Activated CD8-positive, alpha-beta T cell treated with anti-CD3 and anti-CD28 coated beads for 36 hours (primary cell): ENCODE results near the gene TMEM169. TPM values are rescaled to one million over a fixed set of nuclear protein-coding genes. Genes with fewer than 3 reads are reported as not detected.

Source experiments
- ATAC-seq: fragments of 200-7000 bp; cut with Tn5 transposase; one replicate; pipeline ENCODE4 v1.10.0; 2021; ENCODE audit warnings: mild to moderate bottlenecking, moderate library complexity
- CTCF ChIA-PET: fragments of 350-600 bp; sonication (Branson Sonifier 250); formaldehyde crosslinking; loops from one replicate; lab custom pipeline; 2021; ENCODE audit warnings: antibody characterized with exemption; lab: Charles Lee
- POLR2A ChIA-PET: fragments of 350-600 bp; sonication (Branson Sonifier 250); formaldehyde crosslinking; loops from one replicate; lab custom pipeline; 2021; ENCODE audit warnings: antibody characterized with exemption; lab: Charles Lee
- DNase-seq: peaks from one replicate; pipeline ENCODE4 v3.0.0-alpha.2; 2020
- H3K27ac Mint-ChIP-seq: one replicate; pipeline ENCODE4 v1.8.0; 2021; ENCODE audit warnings: mild to moderate bottlenecking, mixed read lengths
- H3K27me3 Mint-ChIP-seq: one replicate; pipeline ENCODE4 v1.8.0; 2021; ENCODE audit warnings: mixed read lengths
- H3K36me3 Mint-ChIP-seq: one replicate; pipeline ENCODE4 v1.8.0; 2021; ENCODE audit warnings: low read depth, mixed read lengths
- H3K4me1 Mint-ChIP-seq: one replicate; pipeline ENCODE4 v1.8.0; 2021; ENCODE audit warnings: low read depth, mixed read lengths
- H3K4me3 Mint-ChIP-seq: one replicate; pipeline ENCODE4 v1.8.0; 2021; ENCODE audit warnings: mild to moderate bottlenecking, moderate library complexity, mixed read lengths
- H3K9me3 Mint-ChIP-seq: one replicate; pipeline ENCODE4 v1.8.0; 2021; ENCODE audit warnings: mixed read lengths
- CTCF ChIP-seq: fragments of 200-600 bp; IDR thresholded peaks from one replicate; pipeline ENCODE4 v1.8.0; 2022; ENCODE audit warnings: antibody characterized with exemption, mild to moderate bottlenecking
- intact Hi-C: fragments of 100-400 bp; cut with micrococcal nuclease; formaldehyde crosslinking; loops from one replicate; pipeline ENCODE4 v1.10.0; 2022
- total RNA-seq, 2 experiments: library from RNA; stranded (reverse); gene quantifications; one replicate each; pipeline ENCODE4 v1.2.3, GENCODE V29; 2021

Gene TMEM169
- total RNA-seq, 2 experiments from 2014 or later, result 0.76 to 0.83 TPM

DNA sequence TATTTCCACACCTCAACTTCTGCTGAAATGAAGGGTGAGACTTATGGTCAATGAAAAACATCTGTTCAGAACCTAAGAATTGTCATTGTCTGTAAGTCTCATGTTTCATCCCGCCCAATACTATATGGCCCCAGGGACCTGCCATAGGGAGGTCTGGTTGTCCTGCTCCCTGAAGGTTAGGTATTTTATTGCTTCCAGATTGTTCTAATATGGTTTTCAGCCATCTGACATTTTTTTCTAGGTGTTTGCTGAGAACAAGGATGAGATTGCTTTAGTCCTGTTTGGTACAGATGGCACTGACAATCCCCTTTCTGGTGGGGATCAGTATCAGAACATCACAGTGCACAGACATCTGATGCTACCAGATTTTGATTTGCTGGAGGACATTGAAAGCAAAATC, 34.7 kb downstream of the TMEM169 start:
- no peak for DNase-seq
- no peaks in the 10 kb centered on the region for H3K27me3 Mint-ChIP-seq
- peaks cover 94% of the 10 kb centered on the region for H3K4me1 Mint-ChIP-seq
- CTCF ChIA-PET, result no interaction called here
- H3K36me3 Mint-ChIP-seq, result peaks cover 90% of the 10 kb centered on the region
- no peak for TF ChIP-seq CTCF
- intact Hi-C loops, result loop anchor here (10.0 kb wide), 2 partner anchors 298 to 378 kb away; partner anchors contain the start of genes RPL37A and SMARCAL1
- peak overlapping the region; percentile 96 for H3K27ac Mint-ChIP-seq
- no peak for ATAC-seq
- POLR2A ChIA-PET, result no interaction called here
- peak overlapping the region; percentile 26 for H3K4me3 Mint-ChIP-seq
- no peaks in the 10 kb centered on the region for H3K9me3 Mint-ChIP-seq

DNA sequence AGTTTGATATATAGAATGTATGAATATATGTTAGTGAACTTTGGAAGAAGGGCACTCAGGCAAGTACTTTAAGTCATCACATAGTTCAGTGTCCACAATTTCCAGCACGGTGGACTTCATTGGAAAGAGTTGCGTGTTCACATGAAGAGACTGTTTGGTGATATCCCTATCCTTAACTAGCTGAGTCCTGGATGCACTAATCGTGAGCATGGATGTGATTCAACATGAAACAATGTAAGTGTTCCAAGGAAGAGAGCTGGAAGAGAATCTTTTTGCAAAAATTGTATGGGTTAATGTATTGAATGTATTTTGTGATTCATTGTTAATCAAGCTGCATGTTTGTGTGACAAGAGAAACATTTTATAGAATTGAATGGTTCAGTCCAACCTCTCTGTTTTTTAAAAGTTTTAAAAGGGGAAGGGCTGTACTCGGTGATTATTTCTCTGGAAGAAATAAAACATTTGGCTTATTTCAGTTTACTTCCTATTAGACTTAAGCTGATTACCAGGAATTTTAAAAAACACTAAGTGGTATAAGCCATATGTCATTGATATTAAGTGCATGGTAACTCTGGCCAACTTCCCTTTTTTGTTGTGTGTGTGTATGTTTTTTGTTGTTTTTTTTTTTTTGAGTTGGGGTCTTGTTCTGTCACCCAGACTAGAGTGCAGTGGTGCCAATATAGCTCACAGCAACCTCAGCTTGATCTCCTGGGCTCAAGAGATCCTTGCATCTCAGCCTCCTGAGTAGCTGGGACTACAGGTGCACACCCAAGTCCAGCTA, 36.0 kb downstream of the TMEM169 start:
- H3K36me3 Mint-ChIP-seq, result peaks cover 90% of the 10 kb centered on the region
- H3K4me1 Mint-ChIP-seq, result peaks cover 93% of the 10 kb centered on the region
- H3K4me3 Mint-ChIP-seq, result no peak overlapping the region
- CTCF ChIA-PET, result interaction anchor here (0.8 to 3.5 kb wide), 4 partner anchors 8 to 36 kb away, joined by 3 to 38 read pairs (median 3); partner anchors contain the start of genes PECR, TMEM169 and XRCC5
- no peak for TF ChIP-seq CTCF
- no peaks in the 10 kb centered on the region for H3K27me3 Mint-ChIP-seq
- DNase-seq (no peak), ATAC-seq (no peak)
- H3K9me3 Mint-ChIP-seq, result no peaks in the 10 kb centered on the region
- intact Hi-C loops, result loop anchor here (10.0 kb wide), 2 partner anchors 297 to 377 kb away; partner anchors contain the start of genes RPL37A and SMARCAL1
- H3K27ac Mint-ChIP-seq, result peak overlapping the region; percentile 96
- POLR2A ChIA-PET, result interaction anchor here (1.0 to 6.5 kb wide), 3 partner anchors 8 to 34 kb away, joined by 3 to 39 read pairs (median 3); partner anchors contain the start of gene XRCC5

- peaks cover 92% of the 10 kb centered on the region for H3K4me1 Mint-ChIP-seq
- ATAC-seq (no peak), DNase-seq (no peak)
- no peaks in the 10 kb centered on the region for H3K27me3 Mint-ChIP-seq
- H3K27ac Mint-ChIP-seq, result peak overlapping the region; percentile 96
- ChIA-PET POLR2A (interaction anchor here (1.4 to 6.5 kb wide), 3 partner anchors 8 to 34 kb away, joined by 3 to 39 read pairs (median 8); partner anchors contain the start of gene XRCC5), CTCF (interaction anchor here (0.8 to 3.5 kb wide), 4 partner anchors 8 to 37 kb away, joined by 3 to 38 read pairs (median 12); partner anchors contain the start of genes PECR, TMEM169 and XRCC5)
- H3K36me3 Mint-ChIP-seq, result peaks cover 88% of the 10 kb centered on the region
- intact Hi-C loops, result loop anchor here (10.0 kb wide), 2 partner anchors 296 to 376 kb away; partner anchors contain the start of genes RPL37A and SMARCAL1
- H3K9me3 Mint-ChIP-seq, result no peaks in the 10 kb centered on the region
- peak overlapping the region; percentile 40 for H3K4me3 Mint-ChIP-seq
- TF ChIP-seq CTCF, result no peak
Measured at GRCh38 chr2:216118474-216118873, 36.8 kb downstream of the TMEM169 start.

DNA sequence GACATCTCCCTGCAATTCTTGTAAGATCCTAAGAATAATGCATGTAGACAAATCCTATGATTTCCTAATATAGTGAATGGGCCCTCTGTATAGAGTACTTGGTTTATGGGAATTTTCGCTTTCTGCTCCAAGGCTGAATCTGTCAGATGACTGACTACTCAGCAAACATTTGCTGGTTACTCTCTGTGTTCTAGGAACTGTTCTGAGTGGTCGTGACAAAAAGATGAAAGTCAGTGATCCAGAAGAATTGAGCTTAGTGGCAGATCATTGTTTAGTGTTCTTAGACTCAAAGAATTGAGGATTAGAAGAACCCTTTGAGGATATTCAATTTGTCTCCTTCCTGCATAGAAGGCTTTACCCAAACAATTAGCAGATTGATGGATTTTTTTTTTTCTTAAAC, 37.4 kb downstream of the TMEM169 start:
- Mint-ChIP-seq H3K36me3 (peaks cover 87% of the 10 kb centered on the region), H3K9me3 (no peaks in the 10 kb centered on the region), H3K27ac (peak overlapping the region; percentile 96), H3K4me1 (peaks cover 88% of the 10 kb centered on the region), H3K4me3 (no peak overlapping the region), H3K27me3 (no peaks in the 10 kb centered on the region)
- POLR2A ChIA-PET, result interaction anchor here (0.8 to 6.5 kb wide), 7 partner anchors 9 to 29 kb away, joined by 3 to 39 read pairs (median 4); partner anchors contain the start of gene XRCC5
- DNase-seq, result no peak
- intact Hi-C loops, result loop anchor here (10.0 kb wide), 2 partner anchors 296 to 376 kb away; partner anchors contain the start of genes RPL37A and SMARCAL1
- no peak for TF ChIP-seq CTCF
- CTCF ChIA-PET, result interaction anchor here (1.5 to 3.5 kb wide), 3 partner anchors 9 to 60 kb away, joined by 4 to 38 read pairs (median 22); partner anchors contain the start of gene XRCC5
- ATAC-seq, result no peak
